GM10266 (cell line): ENCODE measurements around the gene SASH3.

Source experiments
- DNase-seq: peaks from one replicate; pipeline ENCODE4 v3.0.0; 2012; ENCODE audit errors: extremely low spot score
- TF ChIP-seq, protein P1 (sequence below): IDR thresholded peaks from 2 replicates; pipeline ENCODE4 v1.5.1; 2012; ENCODE audit warnings: mild to moderate bottlenecking, low read depth; ENCODE audit not compliant: control insufficient read depth, insufficient read depth; ENCODE audit errors: missing control alignments

The SASH3 gene

DNA sequence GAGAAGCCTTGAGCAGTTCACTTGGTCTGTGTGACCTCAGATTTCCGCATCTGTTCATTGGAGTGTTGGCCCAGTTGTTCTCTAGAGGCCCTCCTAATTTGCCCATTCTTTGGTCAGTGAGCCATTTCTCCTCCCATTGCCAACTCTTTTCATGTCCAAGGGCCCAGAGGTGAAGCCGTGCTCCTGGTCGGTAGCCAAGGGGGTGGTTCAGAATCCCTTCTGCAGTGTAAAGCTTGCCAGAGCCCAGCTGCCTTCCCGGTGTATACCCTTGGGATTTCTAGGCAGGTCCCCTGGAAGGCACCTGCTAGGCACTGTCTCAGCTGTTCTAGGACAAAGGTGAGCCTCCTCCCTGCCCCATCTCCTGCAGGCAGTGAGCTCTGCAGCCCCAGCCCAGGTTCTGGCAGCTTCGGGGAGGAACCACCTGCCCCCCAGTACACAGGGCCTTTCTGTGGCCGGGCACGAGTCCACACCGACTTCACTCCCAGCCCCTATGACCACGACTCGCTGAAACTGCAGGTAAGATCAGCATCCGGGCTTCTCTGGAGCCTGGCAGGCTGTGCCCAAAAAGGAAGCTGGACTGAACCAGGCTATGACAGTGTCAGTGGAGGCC is 12.3 kb downstream of the SASH3 start:
- DNase-seq, result no peak
- TF ChIP-seq, protein P1, sequence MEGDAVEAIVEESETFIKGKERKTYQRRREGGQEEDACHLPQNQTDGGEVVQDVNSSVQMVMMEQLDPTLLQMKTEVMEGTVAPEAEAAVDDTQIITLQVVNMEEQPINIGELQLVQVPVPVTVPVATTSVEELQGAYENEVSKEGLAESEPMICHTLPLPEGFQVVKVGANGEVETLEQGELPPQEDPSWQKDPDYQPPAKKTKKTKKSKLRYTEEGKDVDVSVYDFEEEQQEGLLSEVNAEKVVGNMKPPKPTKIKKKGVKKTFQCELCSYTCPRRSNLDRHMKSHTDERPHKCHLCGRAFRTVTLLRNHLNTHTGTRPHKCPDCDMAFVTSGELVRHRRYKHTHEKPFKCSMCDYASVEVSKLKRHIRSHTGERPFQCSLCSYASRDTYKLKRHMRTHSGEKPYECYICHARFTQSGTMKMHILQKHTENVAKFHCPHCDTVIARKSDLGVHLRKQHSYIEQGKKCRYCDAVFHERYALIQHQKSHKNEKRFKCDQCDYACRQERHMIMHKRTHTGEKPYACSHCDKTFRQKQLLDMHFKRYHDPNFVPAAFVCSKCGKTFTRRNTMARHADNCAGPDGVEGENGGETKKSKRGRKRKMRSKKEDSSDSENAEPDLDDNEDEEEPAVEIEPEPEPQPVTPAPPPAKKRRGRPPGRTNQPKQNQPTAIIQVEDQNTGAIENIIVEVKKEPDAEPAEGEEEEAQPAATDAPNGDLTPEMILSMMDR, result no peak

DNA sequence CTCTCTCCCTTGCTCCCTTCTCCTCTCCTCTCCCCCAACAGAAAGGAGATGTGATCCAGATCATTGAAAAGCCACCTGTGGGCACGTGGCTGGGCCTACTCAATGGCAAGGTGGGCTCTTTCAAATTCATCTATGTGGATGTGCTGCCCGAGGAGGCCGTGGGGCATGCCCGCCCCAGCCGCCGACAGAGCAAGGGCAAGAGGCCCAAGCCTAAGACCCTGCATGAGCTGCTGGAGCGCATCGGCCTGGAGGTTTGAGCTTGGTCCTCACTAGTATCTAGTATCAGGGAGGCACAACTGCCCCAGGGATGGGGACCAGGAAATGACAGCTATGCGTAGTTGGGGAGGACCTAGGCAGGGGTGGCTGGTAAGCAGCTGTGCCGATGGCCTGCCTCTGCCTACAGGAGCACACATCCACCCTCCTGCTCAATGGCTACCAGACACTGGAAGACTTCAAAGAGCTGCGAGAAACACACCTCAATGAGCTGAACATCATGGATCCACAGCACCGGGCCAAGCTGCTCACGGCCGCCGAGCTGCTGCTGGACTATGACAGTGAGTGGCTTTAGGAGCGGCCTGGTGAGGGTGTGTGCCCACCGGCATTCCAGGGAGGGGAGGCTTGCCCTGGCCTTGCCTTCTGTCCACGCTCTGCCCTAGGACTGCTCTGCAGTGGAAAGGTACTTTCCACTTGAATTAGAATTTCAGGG is 13.0 kb downstream of the SASH3 start:
- TF ChIP-seq, protein P1, result no peak
- DNase-seq, result no peak

DNA sequence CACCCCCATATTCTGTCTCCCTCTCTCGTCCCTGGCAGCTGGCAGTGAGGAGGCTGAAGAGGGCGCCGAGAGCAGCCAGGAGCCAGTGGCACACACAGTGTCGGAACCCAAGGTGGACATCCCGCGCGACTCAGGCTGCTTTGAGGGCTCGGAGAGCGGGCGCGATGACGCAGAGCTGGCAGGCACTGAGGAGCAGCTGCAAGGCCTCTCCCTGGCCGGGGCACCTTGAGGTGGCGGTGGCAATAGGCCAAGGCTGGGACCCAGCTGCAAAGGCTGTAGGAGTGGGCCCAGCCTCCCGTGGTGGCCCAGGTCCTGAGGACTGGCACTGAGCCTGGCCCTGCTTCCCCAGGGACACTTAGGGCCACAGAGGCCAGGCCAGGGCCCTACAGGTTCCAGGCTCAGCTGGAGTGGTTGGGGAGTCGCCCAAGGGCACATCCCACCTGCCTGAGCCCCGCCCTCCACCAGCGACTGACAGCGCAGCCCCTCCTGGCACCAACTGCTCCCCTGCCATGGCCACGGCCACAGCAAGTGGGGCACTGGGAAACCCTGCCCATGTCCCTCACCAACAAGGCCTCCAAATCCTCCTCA is 13.9 kb downstream of the SASH3 start:
- no peak for DNase-seq
- TF ChIP-seq, protein P1, result no peak

DNA sequence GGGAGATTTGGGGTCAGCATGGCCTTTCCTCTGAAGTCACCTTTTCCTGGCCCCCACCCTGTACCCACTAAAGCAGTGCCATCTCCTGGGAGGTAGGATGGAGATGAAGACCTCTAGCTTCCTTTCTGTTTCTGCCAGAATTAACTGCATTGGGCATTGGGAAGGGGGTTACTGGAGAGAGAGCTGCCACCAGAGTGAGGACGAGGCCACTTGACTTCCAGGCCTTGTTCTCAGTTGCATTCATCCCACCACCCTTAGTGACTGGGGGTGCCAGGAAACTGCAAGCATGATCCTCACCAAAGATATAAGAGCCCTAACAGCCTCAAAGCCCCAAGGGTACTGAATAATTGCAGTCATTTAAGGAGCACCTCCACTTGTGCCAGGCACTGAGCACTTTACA is 15.8 kb downstream of the SASH3 start:
- DNase-seq, result no peak
- TF ChIP-seq, protein P1, result no peak

DNA sequence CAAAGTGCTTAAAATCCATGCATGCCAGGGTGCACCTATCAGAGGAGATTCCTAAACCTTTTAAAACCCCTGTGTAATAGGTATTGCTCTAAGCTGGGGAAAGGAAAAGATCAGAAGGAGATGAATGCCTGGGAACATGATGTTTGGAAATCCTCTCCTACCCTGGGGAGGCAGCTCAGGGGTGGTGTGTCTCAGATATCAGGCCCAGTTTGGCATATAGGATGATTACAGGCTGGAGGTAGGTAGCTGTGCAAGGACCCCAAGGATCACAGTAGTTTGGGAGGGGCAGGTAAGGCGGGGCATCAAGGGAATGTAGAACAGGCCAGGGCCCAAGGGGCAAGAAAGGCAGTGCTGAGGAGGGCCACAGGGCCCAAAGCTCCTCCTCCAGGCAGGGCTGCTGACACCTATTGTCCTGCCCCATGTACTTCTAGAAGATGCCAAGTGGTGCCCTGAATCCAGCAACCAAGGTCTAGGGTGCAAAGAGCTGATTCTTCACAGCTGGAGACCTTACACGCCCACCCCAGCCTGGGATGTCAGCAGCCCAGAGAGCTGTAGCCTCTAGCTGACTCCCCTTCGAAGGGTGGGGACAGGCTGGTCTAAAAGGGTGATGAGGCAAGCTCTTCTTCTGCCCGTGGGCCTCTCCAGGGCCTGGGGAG is 17.6 kb downstream of the SASH3 start:
- no peak for DNase-seq
- TF ChIP-seq, protein P1, result no peak

DNA sequence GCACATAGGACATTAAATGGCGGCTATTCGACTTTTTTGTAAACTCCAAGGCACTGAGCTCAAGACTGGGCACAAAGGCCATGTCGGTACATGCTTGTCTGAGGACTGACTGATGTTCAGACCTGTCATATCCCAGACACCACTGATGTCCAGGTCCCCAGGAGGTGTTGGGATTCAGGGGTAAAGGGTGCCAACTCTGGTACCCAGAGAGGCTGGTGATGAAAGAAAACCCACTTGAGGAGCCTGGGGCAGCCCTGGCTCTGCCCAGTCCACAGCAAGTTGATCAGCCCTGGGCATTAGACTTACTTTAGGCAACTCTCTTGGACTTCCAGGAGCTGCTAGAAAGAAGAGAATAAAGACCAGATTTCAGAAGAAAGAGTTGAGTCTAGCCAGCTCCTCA is 18.7 kb downstream of the SASH3 start:
- DNase-seq, result no peak
- TF ChIP-seq, protein P1, result no peak
